Left kidney (tissue), 2 donors: ENCODE data around the gene GABPB2. TPM values are rescaled to one million over a fixed set of nuclear protein-coding genes. Genes with fewer than 3 reads are reported as not detected.

Source experiments
- DNase-seq: peaks from one replicate; pipeline ENCODE4 v3.0.0-alpha.2; 2013
- polyA plus RNA-seq: library from polyadenylated mRNA; unstranded; fragments of 120-200 nt; gene quantifications from one replicate; pipeline ENCODE4 v1.2.1, GENCODE V29; 2013; ENCODE audit not compliant: insufficient read length

Gene GABPB2
- polyA plus RNA-seq, 1 donor, result 16.2 TPM

DNA sequence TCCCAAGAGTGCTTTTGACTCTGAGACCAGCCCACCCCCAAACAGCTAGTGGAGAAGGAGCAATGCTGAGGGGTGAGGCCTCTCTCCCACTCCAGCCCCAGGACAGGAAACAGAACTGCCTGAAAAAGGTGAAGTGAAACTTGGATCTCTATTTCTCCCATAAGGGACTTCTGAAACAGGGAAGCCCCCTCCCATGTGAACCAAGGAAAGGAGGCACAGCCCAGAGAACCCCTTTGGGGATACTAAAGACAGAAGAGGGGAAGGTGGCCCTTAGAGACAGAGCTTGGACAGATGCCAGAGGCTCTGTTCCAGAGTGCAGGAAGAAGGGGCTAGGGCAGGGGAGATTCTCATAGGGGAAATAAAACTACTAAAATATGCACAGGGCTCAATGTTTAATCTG lies 88.8 kb downstream of the GABPB2 start:
- DNase-seq, result no peak

- DNase-seq, result no peak
Measured at GRCh38 chr1:151164732-151165280, 94.2 kb downstream of the GABPB2 start.

DNA sequence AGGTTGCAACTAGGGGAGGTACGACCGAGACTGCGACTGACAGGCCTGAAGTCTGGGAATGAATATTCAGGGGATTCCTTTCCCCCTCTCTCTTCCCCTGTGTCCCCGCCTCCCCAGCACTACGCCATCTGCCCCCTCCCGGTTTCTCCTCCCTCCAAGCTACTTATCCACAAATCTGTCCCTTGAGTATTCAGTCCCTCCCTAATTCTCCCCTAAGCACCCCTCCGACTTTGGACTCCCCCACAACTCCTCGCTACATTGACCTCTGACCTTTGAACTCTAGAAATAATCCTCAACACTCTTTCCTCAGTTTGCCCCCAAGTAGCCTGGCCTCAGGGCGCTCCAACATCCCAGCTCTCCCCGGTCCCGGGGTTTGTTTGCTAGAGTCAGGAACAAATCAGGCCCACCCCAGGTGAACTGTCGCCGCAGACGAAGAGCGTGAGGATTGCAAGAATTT lies 94.7 kb downstream of the GABPB2 start:
- DNase-seq, result peak; percentile 62

DNA sequence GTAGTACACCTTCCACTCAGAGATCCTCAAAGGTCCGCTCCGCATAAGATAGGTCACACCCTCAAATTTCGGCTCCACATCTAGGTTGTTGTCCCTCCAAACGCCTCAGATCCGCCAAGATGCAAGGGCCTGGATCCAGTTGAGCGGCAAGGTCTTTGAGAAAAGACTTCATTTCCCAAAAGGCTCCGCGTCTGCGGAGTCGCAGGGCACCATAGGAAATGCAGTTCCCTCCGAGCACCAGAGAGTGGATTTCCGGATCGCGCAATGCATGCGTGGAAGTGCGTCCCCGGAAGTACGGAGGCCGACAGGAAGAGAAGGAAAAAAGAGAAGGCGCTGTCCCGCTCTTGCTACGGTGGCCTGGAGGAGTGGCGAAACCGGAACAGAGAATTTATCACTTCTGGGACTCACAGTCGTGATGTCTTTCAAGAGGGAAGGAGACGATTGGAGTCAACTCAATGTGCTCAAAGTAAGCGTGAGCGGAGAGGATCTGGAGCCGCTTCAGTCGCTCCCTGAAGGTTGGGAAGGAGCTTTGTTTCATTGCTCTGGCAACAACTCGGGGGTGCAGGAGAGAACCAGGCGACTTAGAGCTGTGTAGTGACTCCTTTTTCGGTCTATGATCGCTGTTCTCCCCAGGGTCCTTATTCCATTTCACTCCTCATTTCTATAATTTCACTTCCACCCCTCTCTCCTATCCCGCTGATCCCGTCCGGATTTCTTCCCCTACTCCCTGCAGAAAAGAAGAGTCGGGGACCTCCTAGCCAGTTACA lies 95.4 kb downstream of the GABPB2 start, which contains the start of the genes LYSMD1 and SCNM1:
TSS of gene LYSMD1 (minus strand) at position 165 of the 767 bp plus-strand sequence. CDS start 644 bp downstream, outside the sequence.
TSS of gene SCNM1 (plus strand) at position 407 of the 767 bp plus-strand sequence. CDS start at position 416, 9 bp downstream.
- DNase-seq, result peak; percentile 99

- no peak for DNase-seq
Measured at GRCh38 chr1:151166505-151166956, 96.0 kb downstream of the GABPB2 start.

GRCh38 chr1:151167116-151167515 lies 96.6 kb downstream of the GABPB2 start:
- no peak for DNase-seq

- no peak for DNase-seq
Measured at GRCh38 chr1:151171190-151171589, 100.6 kb downstream of the GABPB2 start.

Other genes starting within 250 kb of the GABPB2 start
- gene ARNT, start 194.2 kb upstream of the GABPB2 start, polyA plus RNA-seq, result 64.4 TPM
- 0.22 TPM for gene CTXND2, start 183.6 kb upstream of the GABPB2 start, polyA plus RNA-seq
- 108 TPM for gene SETDB1, start 144.4 kb upstream of the GABPB2 start, polyA plus RNA-seq
- gene CERS2, start 95.9 kb upstream of the GABPB2 start, polyA plus RNA-seq, result 307 TPM
- gene ANXA9, start 88.5 kb upstream of the GABPB2 start, polyA plus RNA-seq, result 17.1 TPM
- gene MINDY1, start 63.9 kb upstream of the GABPB2 start, polyA plus RNA-seq, result 47.9 TPM
- gene PRUNE1, start 62.3 kb upstream of the GABPB2 start, polyA plus RNA-seq, result 47.6 TPM
- 3.4 TPM for gene BNIPL, start 34.2 kb upstream of the GABPB2 start, polyA plus RNA-seq
- gene C1orf56, start 23.0 kb upstream of the GABPB2 start, polyA plus RNA-seq, result 10.0 TPM
- 88.6 TPM for gene CDC42SE1, start 11.1 kb upstream of the GABPB2 start, polyA plus RNA-seq
- gene MLLT11, start 10.4 kb upstream of the GABPB2 start, polyA plus RNA-seq, result 25.4 TPM
- 29.8 TPM for gene SEMA6C, start 75.9 kb downstream of the GABPB2 start, polyA plus RNA-seq
- 1.6 TPM for gene TNFAIP8L2, start 85.9 kb downstream of the GABPB2 start, polyA plus RNA-seq
- 16.9 TPM for gene LYSMD1, start 95.1 kb downstream of the GABPB2 start, polyA plus RNA-seq
- gene SCNM1, start 95.4 kb downstream of the GABPB2 start, polyA plus RNA-seq, result 42.3 TPM
- 1.7 TPM for gene TMOD4, start 105.2 kb downstream of the GABPB2 start, polyA plus RNA-seq
- gene VPS72, start 119.4 kb downstream of the GABPB2 start, polyA plus RNA-seq, result 67.6 TPM
- 92.7 TPM for gene PIP5K1A, start 127.8 kb downstream of the GABPB2 start, polyA plus RNA-seq
- 181 TPM for gene PSMD4, start 184.0 kb downstream of the GABPB2 start, polyA plus RNA-seq
- gene ZNF687, start 211.5 kb downstream of the GABPB2 start, polyA plus RNA-seq, result 21.2 TPM